HG03135 (cell line): ENCODE measurements around the gene PATJ.

Experiments used
- ATAC-seq: cut with Tn5 transposase; IDR thresholded peaks from one replicate; pipeline ENCODE4 v1.9.1; 2021; ENCODE audit warnings: mild to moderate bottlenecking, moderate library complexity; ENCODE audit not compliant: unreplicated experiment

Gene PATJ

DNA sequence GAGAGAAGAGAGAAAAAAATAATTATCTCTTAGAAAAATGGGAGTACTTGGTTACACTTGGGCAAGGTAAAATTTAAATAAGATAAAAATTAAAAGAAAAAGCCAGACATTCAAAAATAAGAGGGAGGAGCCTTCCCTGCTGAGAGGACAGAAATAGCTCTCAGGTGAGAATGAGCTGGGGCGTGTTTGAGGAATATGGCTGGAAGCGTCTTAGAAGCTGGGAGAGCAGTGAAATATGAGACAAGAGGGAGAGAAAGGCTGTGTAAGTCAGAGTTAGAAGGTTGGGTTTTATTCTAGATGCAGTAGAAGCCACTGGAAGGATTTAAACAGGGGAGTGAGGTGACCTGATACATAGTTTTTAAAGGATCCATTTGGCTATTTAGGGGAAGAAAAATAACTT, 298.2 kb downstream of the PATJ start:
- no peak for ATAC-seq

DNA sequence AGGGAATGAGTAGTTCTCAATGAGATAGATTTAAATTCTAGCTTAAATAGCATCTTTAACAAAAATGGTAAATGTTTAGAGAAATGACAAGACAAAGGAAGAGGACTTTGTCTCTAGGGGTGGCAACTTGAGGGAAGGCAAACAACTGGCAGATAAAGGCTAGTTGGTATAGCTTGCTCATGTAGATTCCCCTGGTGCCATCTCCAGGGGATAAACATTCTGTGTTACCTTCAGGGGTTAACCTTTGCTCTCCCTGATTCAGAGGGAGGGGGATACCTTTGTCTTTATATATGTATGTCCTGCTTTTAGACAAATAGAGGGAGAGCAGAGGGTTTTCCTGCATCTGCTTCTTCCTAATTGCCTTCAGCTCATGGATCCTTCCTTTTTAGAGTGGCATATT, 298.7 kb downstream of the PATJ start:
- no peak for ATAC-seq

DNA sequence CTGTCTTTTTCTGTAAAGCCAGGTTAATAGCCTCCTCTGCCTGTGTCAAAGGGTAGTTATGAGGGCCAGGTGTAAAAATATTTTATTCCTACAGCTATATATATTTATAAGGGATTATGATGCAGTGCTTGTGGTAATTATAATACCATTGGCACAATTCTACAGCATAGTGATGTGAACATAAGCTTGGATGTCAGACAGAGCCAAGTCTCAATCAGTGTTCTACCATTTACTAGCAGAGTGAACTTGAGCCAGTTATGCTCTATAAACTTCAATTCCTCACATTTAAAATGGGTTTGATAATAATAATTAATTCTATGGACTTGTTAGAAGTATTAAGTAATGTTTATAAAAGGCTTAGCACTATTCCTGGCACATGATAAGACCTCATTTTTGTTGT, 300.9 kb downstream of the PATJ start:
- ATAC-seq, result no peak

DNA sequence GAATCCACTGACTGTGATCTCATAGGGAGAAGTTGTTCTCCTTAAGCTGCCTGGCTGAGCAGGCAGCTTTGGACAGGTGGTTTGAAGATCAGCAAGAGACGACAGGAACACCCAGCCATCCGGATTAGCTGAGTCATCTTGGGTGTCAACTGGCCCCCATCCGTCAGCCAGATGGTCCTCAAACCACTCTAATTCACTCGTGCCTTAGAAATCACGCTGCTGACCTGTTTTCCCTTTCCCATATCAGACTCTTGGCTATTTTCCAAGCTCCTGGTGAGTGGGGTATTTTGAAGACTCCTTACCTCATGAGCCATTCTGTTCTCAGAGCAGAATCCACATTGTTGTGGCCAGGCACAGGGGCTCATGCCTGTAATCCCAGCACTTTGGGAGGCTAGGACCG, 303.3 kb downstream of the PATJ start:
- no peak for ATAC-seq

DNA sequence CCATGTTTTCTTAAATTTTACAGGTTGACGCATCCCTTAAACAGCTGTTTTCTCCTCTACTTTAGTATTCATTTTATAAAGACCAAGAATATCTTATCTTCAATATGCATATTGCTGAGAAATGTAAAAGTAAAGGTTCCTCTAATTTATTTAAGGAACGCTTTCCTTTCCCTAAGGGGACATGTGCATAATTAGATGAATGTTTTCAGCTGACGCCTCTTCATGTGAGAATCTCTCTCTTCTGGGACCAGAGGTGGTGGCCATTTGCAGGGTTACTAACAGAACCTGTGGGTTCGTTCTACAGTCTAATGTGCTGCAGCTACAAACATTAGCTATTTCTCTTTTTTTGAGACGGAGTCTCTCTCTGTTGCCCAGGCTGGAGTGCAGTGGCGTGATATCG, 304.6 kb downstream of the PATJ start:
- no peak for ATAC-seq

DNA sequence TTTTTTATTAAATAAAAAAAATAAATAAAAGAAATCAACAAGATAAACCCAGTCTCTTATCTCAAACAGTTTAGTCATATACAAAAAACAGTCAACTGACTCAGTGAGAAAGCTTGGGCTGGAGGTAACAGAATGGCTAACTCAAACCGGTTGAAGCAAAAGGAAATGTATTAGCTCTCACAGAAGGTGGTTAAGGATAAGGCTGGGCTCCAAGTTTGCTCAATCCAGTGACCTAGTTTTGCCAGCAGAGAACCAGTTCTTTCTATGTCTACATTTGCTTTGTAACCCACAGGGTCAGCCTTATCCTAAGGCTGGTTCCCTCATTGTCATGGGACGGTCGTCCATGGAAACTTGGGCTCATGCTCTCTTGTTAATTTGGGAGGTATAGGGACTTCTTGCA, 307.9 kb downstream of the PATJ start:
- ATAC-seq, result no peak

DNA sequence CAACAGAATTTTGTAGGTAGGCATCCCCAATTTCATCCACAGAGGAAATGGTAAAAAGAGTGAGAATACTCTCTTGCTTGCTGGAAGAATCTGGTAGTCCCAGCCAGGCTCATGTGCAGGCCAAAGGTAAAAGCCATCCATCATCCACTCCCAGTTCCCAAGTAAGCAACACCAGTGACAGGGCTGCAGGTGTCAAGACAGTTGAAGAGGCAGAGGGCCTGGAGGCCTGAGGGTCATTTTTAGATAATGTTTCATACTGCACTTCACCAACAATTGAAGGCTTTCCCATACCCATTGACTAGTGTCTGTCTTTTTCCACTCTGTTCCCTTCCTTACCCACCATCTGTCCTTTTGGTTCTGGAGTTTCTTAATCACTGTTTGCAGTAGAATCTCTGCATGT, 310.7 kb downstream of the PATJ start:
- no peak for ATAC-seq

DNA sequence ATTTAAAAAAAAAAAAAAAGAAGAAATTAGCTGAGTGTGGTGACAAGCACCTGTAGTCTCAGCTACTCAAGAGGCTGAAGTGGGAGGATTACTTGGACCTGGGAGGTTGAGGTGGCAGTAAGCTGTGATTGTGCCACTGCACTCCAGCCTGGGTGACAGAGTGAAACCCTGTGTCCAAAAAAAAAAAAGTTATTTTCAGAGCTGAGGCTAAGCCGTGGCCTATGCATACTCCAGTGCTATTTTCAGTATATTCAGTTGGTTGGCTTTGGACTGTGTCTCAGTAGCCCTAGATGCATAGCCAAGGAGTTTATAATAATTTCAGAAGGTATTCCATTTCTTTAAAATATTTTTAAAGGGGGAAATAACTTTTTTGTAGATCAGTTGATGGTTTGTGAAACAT, 311.9 kb downstream of the PATJ start:
- no peak for ATAC-seq

DNA sequence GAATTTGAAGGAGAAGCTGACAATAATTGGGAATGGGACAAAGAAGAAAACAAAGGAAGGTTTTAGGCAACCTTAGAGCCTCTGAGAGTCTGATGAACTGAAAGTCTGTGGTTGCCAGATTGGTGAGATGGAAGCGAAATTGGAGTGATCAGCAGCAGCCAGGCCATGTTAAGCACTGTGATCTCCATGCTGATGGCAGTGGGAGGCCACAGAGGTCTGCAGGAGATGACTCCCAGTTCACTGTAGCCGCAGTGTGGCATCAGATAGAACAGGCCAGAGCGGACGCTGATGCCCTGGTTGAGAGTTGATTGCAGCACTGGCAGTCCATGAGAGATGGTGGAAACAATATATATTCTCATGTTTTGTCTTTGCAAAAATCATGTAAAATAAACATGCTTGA, 314.9 kb downstream of the PATJ start:
- ATAC-seq, result no peak

DNA sequence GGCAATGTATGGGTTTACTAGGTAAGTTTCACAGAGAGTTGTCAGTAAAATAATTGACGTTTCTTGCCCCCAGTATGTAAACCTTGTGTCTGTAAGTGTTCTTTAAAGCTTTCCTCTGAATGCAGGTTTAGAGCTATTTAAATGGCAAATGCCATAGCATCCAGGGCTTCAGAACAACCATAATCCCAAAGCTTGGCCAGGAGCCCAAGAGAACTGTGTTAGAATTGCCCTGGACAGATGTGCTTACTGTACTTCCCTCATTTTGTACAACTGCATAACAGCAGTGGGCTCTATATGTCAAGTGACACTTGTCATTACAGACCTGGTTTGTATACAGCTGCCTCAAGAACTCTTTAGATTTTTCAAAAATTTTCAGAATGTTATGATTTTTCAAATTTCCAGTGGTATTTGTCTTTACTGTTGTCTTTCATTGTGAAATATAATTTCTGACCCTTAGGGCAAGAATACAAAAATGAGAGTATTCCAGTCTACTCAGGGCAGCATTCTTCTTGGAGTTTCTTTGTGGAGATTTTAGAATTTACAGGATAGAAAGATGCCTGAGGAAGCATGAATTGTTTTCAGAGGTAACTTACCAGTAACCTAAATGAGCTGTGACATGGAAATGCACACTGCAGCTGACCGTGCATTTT, 315.5 kb downstream of the PATJ start:
- ATAC-seq, result no peak

DNA sequence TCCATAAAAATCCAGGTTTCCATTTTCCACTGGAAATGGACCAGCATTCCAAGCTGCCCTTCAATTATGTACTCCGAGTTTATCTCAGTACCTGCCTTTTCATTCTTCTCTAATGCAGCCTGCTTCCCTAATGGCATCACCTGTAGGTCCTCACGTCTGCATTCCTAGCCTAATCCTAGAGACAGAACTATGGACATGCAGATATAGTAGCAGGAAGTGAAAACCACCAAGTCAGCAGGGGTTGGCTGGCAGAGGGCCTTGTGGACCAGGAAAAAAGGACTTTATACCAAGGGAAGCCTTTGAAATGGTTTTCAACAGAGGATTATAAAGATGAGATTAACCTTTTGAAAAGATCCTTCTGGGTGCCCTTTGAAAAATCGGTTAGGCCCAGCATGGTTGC, 316.7 kb downstream of the PATJ start:
- ATAC-seq, result no peak

DNA sequence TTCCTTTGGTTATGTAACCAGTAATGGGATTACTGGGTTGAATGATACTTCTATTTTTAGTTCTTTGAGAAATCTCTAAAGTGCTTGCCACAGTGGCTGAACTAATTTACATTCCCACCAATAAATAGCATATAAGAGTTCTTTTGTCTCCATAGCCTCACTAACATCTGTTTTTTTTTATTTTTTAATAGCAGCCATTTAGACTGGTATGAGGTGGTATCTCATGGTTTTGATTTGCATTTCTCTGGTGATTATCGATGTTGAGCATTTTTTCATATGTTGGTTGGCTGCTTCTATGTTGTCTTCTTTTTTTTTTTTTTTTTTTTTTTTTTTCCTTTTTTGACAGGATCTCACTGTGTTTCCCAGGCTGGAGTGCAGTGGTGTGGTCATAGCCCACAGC, 319.8 kb downstream of the PATJ start:
- ATAC-seq, result no peak

DNA sequence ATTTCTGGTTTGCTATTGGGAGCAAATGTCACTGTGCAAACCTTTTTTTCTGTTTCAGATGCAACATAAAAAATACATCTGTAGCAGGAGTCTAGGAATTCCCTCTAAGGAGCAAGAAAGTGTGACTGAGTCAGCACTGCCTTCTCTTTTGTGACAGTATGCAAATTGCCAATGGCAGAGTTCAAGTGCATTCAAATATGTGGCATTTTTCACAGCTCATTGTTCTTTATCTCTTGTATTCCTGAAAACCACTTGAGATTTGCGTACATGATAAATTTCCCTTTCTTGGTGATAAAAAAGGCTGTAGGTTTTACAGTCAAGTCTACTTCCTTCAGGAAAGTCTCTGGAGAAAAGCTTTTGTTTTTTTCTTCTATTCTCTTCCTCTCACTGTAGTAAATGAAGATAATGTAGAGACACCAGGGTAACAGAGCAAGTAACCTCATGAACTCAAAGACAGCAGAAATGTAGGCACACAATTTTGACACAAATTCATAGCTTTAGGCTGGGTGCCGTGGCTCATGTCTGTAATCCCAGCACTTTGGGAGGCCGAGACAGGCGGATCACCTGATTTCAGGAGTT, 322.6 kb downstream of the PATJ start:
- no peak for ATAC-seq

DNA sequence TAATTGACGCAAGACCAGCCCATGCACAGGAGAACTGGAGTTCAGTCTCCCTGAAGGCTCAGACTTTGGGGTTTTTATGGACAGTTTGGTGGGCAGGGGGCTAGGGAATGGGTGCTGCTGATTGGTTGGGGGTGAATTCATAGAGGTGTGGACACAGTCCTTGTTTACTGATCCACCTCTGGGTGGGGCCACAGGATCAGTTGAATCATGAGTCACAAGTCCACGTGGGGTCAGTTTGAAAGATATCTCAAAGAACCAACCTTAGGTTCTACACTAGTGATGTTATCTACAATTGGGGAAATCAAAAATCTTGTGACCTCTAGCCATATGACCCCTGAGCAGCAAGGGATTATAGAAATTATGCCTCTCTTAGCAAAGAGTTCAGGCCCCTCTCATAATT, 324.4 kb downstream of the PATJ start:
- no peak for ATAC-seq

DNA sequence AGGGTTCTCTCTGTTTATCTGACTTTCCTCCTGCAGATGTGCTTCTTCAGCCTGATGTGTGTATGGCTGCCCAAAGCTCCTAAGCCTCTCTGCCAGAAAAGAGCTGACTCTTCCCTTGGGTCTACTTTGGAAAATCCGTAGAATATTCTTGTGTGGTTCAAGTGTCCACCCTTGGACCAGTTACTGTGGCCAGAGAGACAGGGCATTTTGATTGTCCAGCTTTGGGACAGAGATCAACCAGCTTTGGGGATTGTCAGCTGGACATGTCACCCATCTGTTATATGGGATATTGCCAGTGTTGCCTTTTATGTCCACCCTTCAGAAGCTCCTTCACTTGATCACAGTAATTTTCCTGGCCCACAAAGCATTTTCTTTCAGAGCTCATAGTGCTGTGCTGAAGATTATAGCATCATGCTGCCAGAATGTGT, 326.1 kb downstream of the PATJ start:
- no peak for ATAC-seq

DNA sequence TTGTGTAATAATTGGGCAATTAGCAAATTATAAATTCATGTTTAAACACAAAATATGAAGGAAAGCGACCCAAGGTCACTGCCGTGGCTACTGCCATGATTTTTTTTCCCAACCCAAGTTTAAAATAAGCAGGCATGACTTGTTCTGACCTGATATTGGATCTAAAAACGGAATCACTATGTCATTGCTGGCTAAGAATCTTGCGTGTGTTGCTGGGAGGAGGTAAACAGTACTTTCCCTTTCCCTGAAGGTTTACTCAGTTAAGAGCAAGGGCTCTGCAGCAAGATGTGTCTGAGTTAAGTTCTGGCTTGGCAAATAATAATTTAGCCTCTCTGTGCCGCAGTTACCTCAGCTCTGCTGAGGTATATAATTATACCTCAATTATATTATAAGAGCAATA, 326.7 kb downstream of the PATJ start:
- ATAC-seq, result no peak

DNA sequence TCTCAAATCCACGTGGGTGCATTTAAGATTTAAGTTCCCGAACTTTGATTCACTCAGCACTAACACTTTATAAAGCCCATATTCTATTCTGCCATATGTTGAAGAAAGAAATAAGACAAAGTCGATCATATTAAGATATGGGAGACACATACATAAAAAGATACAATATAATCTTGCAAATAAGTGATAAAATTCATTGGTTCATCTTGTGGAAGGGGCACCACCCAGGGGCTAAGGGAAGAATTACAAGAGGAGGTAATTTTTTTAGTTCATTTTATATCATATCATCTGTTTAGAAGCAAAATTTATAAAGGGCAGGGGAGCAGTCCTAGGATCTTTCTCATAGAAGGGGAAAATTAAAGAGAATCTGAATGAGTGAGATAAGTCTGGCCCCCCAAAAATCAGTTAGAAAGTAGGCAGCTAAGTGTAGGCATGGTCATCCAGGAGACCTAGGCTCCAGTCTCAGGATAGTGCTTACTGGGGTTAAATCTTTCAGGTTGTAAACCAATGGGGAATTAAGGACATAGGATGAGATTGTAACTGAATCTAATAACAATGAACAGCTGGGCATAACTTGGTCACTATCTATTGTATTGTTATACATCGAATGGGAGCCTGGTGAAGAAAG, 328.2 kb downstream of the PATJ start:
- ATAC-seq, result no peak

DNA sequence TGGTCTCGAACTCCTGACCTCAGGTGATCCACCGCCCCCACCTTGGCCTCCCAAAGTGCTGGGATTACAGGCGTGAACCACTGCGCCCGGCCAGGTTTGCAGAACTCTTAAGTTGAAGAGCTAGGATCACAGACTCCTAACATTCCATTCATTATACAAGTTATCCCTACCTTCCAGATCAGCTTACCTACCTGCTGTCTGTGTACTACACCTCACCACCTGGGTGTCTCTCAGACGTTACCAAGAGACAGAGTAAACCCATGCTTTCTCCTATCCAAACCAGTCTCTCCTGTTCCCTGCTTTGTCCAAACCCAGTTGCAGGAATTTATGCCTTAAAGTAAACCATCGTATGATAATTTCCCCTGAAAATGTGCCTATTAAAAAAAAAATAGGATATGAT, 329.4 kb downstream of the PATJ start:
- ATAC-seq, result no peak

DNA sequence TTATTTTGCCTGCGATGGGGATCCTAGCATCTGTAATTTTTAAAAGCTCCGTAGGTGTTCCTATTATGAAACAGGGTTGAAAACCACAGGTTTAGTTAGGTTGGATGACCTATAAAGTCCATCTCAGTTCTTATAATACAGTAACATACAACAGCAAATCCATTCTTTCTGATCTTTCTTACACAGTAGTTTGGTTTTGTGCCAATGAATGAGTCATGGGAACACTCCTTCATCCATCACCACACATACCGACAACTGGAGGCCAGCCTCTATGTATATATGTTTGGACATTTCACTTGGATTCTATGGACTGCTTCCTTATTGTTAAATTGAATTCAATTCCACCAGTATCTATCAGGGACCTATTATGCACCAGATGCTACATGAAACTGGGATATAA, 334.0 kb downstream of the PATJ start:
- no peak for ATAC-seq

DNA sequence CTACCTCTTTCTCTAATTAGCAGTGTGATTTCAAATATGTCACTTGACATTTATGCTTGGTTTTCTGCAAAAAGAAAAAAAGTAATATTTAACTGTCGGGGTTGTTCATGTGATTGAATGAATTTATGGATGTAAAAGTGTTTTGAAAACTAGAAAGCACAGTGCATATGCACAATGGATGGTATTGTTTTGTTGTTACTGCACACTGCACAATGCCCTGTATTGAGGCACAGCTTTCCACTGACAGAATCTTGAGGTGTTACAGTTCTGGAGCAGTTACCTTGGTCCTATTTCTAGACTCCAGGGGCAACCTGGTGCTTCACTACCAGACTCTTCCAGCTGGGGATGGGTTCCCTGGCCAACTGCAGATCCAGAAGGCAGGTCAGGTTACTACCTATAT, 335.5 kb downstream of the PATJ start:
- ATAC-seq, result no peak

DNA sequence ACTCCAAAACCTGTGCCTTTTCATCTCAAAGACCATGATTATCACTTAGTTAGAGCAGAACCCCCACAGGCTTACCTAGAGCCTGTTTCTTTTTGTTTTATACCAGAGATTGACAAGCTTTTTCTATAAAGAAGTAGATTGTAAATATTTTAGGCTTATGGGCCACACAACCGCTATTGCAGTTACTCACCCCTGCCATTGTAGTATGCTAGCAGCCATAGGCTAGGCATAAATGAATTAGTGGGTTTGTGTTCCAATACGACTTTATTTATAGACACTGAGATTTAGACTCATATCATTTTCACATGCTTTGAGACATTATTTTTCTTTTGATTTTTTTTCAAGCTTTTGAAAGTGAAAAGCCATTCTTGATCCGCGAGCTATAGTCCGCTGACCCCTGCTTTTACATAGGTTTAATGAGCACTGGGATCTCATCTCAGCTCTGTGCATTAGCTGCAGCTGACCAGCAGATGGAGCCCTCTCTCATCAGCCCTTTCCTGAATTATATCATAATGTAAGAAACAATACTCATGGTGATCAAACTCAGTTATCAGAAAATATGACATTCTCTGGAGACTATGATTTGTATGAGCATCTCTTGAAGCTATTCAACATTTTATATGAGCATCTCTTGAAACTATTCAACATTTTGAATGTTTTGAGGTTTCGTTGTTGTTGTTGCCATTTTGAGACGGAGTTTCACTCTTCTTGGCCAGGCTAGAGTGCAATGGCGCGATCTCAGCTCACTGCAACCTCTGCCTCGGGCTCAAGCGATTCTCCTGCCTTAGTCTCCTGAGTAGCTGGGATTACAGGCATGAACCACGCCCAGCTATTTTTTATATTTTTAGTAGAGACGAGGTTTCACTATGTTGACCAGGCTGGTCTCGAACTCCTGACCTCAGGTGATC, 340.4 kb downstream of the PATJ start:
- ATAC-seq, result no peak
